GM19240 (cell line): ENCODE results near the gene IKZF1.

ENCODE experiments used
- DNase-seq: peaks from one replicate; pipeline ENCODE4 v3.0.0; 2011; ENCODE audit warnings: low spot score; ENCODE audit not compliant: insufficient read length

IKZF1 gene

DNA sequence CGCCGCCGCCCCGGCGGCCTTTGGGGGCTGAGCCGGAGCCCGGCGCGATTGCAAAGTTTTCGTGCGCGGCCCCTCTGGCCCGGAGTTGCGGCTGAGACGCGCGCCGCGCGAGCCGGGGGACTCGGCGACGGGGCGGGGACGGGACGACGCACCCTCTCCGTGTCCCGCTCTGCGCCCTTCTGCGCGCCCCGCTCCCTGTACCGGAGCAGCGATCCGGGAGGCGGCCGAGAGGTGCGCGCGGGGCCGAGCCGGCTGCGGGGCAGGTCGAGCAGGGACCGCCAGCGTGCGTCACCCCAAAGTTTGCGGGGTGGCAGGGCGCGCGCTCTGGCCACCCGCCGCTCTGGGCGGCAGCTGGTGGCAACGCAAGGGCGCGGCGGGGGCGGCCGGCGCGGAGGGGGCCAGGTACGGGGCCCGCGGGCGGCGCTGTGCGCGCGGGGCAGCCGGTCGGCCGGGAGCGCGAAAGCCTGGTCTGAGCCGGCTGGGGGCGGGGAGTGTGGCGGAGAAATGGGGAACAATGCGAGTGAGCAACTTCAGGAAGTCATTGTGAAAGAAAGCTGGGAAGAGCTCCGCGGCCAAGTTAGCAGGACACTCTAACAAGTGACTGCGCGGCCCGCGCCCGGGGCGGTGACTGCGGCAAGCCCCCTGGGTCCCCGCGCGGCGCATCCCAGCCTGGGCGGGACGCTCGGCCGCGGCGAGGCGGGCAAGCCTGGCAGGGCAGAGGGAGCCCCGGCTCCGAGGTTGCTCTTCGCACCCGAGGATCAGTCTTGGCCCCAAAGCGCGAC lies at the start of gene IKZF1:
Gene IKZF1, plus strand, starts transcription at position 588 of the 782 bp plus-strand sequence. CDS start 14,346 bp downstream, outside the sequence.
- no peak for DNase-seq

DNA sequence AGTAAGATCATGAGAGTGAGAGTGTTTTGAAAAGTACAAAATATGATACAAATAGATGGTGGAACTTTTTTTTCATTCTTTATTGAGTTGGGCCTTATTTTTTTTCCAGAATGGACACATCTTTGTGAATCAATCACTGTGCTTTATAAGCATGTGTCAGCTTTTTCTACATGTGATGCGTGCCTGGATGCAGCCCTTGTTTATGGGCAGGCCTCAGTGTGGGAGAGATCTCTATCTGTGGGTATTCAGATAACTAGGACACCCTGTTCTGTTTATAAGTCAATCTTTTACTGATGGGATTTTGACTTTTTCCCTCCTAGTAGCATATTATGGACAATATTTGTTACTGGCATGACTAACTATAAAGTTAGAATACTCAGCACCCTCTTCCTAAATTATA lies 42.9 kb upstream of the IKZF1 start:
- no peak for DNase-seq

DNA sequence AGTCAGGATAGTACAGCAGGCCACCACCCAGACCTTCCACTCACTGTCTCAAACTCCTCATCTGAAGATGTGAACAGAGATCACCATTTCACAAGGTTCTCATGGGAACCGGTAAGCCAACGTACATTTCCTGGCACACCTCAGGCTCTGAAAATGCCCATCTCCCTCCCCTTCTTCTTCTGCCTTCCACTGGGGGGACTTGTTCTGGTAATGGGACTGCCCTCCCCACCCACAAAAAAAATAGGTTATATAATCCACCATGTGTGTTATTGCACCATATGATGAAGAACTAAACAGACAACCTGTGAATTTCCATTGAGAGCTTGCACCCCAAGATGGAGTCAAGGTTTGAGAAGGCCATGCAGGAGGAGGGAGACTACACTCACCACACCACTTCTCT lies 42.1 kb upstream of the IKZF1 start:
- no peak for DNase-seq

DNA sequence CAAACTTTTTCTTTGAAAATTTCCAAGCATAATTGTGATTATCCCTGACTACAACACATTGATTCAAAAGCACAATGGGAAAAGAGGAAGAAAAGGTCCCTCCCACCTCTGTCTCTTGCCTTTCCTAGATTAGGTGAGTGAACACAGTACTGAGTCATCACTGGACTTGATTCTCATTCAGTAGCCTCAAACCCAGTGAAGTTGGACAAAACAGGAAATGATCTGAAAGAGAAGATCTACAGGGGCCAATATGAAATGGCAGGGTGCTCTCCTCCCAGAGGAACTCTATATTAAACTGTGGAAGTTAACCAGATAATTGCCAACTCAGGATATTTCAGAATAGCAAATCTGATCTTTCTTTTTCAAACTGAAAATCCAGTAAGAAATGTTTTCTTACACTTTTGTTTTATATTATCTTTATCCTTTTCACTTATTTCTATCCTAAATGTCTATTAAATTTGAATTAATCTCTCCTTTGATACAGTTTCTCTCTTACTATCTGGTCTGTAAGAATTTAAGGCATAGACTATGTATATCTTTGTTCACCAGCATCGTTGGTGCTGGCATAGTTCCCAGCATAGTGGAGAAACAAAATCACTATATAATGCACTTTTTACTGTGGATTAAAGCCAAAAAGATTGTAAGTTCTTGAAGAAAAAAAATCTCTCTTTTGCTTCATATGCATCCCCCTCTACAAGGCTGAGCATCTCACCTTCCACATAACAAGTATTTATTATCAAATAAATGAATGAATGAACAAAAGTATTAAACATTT lies 41.4 kb upstream of the IKZF1 start:
- DNase-seq = no peak

- no peak for DNase-seq
These were observed 39.6 kb upstream of the IKZF1 start for GRCh38 chr7:50264908-50265307.

DNA sequence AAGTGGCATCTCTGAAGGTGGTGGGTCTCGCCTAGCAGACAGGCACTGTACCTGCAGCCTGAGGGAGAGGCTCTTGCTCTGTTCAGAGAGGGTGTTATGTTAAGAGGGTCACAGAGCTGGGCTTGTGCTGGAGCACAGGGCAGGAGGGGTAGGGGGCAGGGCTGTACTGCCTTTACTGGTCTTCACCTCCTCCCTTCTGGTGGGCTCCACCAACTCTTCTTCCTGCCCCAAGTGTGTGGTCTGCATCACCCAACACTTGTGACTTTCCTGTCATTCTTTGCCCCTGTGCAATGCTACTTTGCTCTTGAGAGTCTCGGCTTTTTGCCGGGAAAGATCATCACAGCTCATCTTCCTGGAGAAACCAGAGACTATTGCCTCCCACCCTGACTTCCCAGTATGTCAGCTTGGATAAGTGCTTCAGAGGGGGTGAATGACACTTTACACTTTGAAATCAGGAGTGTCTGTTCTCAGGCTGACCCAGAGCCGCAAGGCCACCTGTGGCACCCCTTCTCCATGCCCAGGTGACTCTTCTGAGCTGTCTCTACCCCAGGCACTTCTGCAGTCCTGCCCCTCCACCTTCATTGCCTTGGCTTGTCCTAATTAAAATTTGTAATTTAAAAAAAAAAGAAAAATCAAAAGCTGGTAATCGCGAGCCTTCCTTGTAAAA lies 38.4 kb upstream of the IKZF1 start:
- no peak for DNase-seq

- no peak for DNase-seq
These were observed 37.7 kb upstream of the IKZF1 start for GRCh38 chr7:50266635-50267386.

GRCh38 chr7:50267525-50268041 lies 36.9 kb upstream of the IKZF1 start:
- no peak for DNase-seq

GRCh38 chr7:50268223-50268622 lies 36.3 kb upstream of the IKZF1 start:
- no peak for DNase-seq

GRCh38 chr7:50268990-50269389 lies 35.5 kb upstream of the IKZF1 start:
- DNase-seq = no peak

GRCh38 chr7:50270531-50271018 lies 33.9 kb upstream of the IKZF1 start:
- DNase-seq = no peak

- no peak for DNase-seq
These were observed 31.7 kb upstream of the IKZF1 start for GRCh38 chr7:50272808-50273207.

GRCh38 chr7:50273301-50273700 lies 31.2 kb upstream of the IKZF1 start:
- no peak for DNase-seq

DNA sequence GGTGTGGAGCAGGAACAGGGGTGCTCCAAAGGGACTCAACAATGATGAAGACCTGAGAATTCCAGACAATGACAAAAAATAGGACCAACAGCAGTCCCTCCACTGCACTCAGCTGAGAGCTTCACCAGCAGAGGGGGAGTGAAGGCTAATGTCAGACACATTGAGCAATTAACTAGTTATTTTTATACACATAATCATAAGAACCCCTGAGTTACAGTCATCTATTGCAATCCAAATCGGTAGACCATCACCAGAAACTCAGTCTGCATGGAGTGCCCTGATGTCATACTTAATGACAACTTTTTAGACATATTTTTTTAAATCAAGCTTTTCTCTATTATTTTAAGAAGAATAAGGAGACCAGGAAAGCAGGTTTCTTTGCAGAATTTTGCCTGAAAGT lies 30.6 kb upstream of the IKZF1 start:
- no peak for DNase-seq

GRCh38 chr7:50274361-50274760 lies 30.2 kb upstream of the IKZF1 start:
- DNase-seq = no peak

- no peak for DNase-seq
These were observed 29.1 kb upstream of the IKZF1 start for GRCh38 chr7:50275430-50275829.

DNA sequence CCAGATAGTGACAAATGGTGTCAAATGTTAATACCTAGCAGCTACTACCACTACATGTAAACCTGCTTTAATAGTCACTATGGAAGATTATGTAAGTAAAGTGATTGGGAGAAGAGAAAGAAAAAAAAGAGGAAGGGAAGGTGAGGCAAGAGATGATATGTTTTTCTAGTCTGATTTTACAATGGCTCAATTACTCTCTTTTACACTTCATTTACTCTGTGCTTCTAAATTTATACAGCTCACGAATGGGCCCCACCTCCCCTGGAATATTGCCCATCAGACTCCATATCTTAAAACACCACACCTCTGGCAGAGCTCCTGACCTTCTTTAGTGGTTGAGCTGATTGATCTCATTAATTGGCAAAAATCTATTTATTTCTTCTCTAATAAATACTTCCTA lies 28.0 kb upstream of the IKZF1 start:
- no peak for DNase-seq

GRCh38 chr7:50278120-50278519 lies 26.4 kb upstream of the IKZF1 start:
- DNase-seq = no peak

GRCh38 chr7:50281680-50282445 lies 22.7 kb upstream of the IKZF1 start:
- DNase-seq = no peak
